ENCODE data around the gene EIF4EBP3. TPM values are rescaled to one million over a fixed set of nuclear protein-coding genes. Genes with fewer than 3 reads are reported as not detected.

EIF4EBP3 gene
- total RNA-seq, 1 experiment from 2014 or later: 7.7 TPM

- TF ChIP-seq, protein P1, sequence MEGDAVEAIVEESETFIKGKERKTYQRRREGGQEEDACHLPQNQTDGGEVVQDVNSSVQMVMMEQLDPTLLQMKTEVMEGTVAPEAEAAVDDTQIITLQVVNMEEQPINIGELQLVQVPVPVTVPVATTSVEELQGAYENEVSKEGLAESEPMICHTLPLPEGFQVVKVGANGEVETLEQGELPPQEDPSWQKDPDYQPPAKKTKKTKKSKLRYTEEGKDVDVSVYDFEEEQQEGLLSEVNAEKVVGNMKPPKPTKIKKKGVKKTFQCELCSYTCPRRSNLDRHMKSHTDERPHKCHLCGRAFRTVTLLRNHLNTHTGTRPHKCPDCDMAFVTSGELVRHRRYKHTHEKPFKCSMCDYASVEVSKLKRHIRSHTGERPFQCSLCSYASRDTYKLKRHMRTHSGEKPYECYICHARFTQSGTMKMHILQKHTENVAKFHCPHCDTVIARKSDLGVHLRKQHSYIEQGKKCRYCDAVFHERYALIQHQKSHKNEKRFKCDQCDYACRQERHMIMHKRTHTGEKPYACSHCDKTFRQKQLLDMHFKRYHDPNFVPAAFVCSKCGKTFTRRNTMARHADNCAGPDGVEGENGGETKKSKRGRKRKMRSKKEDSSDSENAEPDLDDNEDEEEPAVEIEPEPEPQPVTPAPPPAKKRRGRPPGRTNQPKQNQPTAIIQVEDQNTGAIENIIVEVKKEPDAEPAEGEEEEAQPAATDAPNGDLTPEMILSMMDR (conservative IDR thresholded peaks at IDR 0.05): peak; percentile 58
- Histone ChIP-seq H3K23me2 (ENCODE audit: insufficient read length, low read depth, low read length, poor library complexity, severe bottlenecking) (no peaks in the 10 kb centered on the region), H3K27me3 (ENCODE audit: insufficient read depth, low read length) (no peaks in the 10 kb centered on the region), H3T11ph (ENCODE audit: low read length) (no peak overlapping the region), H2BK5ac (ENCODE audit: insufficient read length, low read length) (no peak overlapping the region), H3K79me2 (ENCODE audit: insufficient read depth, low read length) (no peaks in the 10 kb centered on the region), H3K9me3 (ENCODE audit: control insufficient read depth, low read depth, low read length) (no peaks in the 10 kb centered on the region), H3K9ac (ENCODE audit: extremely low read depth, insufficient read length, low read length) (no peak overlapping the region), H3K4me1 (ENCODE audit: insufficient read depth, low read length) (0 out of 2 replicates have a peak, but pooled peaks cover 2% of the 10 kb centered on the region), H2BK20ac (ENCODE audit: low read depth, low read length, poor library complexity, severe bottlenecking) (no peak overlapping the region), H4K20me1 (ENCODE audit: control insufficient read depth, insufficient read depth, insufficient read length) (no peaks in the 10 kb centered on the region), H2AK5ac (ENCODE audit: insufficient read length, low read length) (no peak overlapping the region), H3K18ac (ENCODE audit: insufficient read length, low read depth, low read length) (no peak overlapping the region), H3K4me2 (ENCODE audit: insufficient read depth, insufficient read length, low read length) (no peak overlapping the region), H4K91ac (ENCODE audit: insufficient read length, low read depth, low read length) (no peak overlapping the region), H2BK120ac (ENCODE audit: low read depth, low read length, poor library complexity, severe bottlenecking) (no peak overlapping the region), H3K14ac (ENCODE audit: insufficient read depth, low read length) (no peak overlapping the region), H3K4ac (ENCODE audit: low read depth, low read length) (no peak overlapping the region), H2AFZ (ENCODE audit: low read length) (no peak overlapping the region), H3K56ac (ENCODE audit: insufficient read length, low read depth, low read length) (no peak overlapping the region), H4K8ac (replicated peaks; ENCODE audit: insufficient read length, low read depth, low read length) (no peak overlapping the region), H4K5ac (ENCODE audit: insufficient read length, low read depth, low read length) (no peak overlapping the region), H2BK15ac (ENCODE audit: low read depth, low read length) (no peak overlapping the region), H3K27ac (ENCODE audit: insufficient read length, low read depth, low read length) (no peak overlapping the region), H3K79me1 (ENCODE audit: insufficient read depth, low read depth, low read length, poor library complexity, severe bottlenecking) (no peaks in the 10 kb centered on the region), H2BK12ac (ENCODE audit: insufficient read length, low read depth, low read length) (no peak overlapping the region), H3K23ac (ENCODE audit: insufficient read length, low read depth, low read length) (no peak overlapping the region)
- no CpG with 5 or more reads among the region's 8 CpGs for WGBS (ENCODE audit: extremely low coverage, insufficient read length, low lambda C conversion rate)
- DNase-seq: peak; percentile 49
- no peak overlapping the region for H3K4me3 Mint-ChIP-seq
- H3K27ac Mint-ChIP-seq: no peak overlapping the region
- H3K9me3 Mint-ChIP-seq: no peaks in the 10 kb centered on the region
- H3K27me3 Mint-ChIP-seq (ENCODE audit: low read depth): peaks cover 3% of the 10 kb centered on the region
- no peaks in the 10 kb centered on the region for H3K4me1 Mint-ChIP-seq
- H3K36me3 Mint-ChIP-seq (ENCODE audit: insufficient read depth in 1 of 3, low read depth in 3 of 3): no peaks in the 10 kb centered on the region
Measured at GRCh38 chr5:140575309-140575708, 27.8 kb downstream of the EIF4EBP3 start.
